PC-3 (cell line): ENCODE results near the gene GALK2. TPM values are rescaled to one million over a fixed set of nuclear protein-coding genes. Genes with fewer than 3 reads are reported as not detected.
A peak's percentile ranks its signal among the peaks of the same experiment; 100 is the strongest.

Source experiments
- ATAC-seq: fragments of 200-7000 bp; cut with Tn5 transposase; 2 replicates; pipeline ENCODE4 v1.9.1; 2020; ENCODE audit warnings: mild to moderate bottlenecking, moderate library complexity
- BruUV-seq: library from RNA; stranded (reverse); fragments of 400-500 nt; replicated peaks from 2 replicates; lab custom pipeline; 2021; lab: Mats Ljungman, UMichigan
- CTCF ChIA-PET: fragments of 300-600 bp; sonication (Branson Sonifier 250); formaldehyde crosslinking; loops from one replicate; lab custom pipeline; 2022; ENCODE audit warnings: antibody characterized with exemption; lab: Charles Lee
- POLR2A ChIA-PET: fragments of 300-600 bp; sonication (Branson Sonifier 250); formaldehyde crosslinking; loops from one replicate; lab custom pipeline; 2022; ENCODE audit warnings: antibody characterized with exemption; ENCODE audit not compliant: unreplicated experiment; lab: Charles Lee
- DNase-seq: peaks from one replicate; pipeline ENCODE4 v3.0.0-alpha.2; 2015
- H2AFZ ChIP-seq: fragments of 300-600 bp; sonication (generic); 2 replicates; pipeline ENCODE4 v1.6.0; 2016; ENCODE audit warnings: antibody characterized with exemption, low read length
- H3F3A ChIP-seq: fragments of 300-600 bp; sonication (generic); one replicate; pipeline ENCODE4 v1.6.0; 2017; ENCODE audit warnings: antibody characterized with exemption, low read length, control low read depth, mild to moderate bottlenecking; ENCODE audit not compliant: unreplicated experiment
- H3K27ac ChIP-seq: fragments of 300-600 bp; sonication (generic); 2 replicates; pipeline ENCODE4 v1.5.1; 2016; ENCODE audit warnings: mild to moderate bottlenecking, low read length
- H3K27me3 ChIP-seq: fragments of 300-600 bp; sonication (generic); 2 replicates; pipeline ENCODE4 v1.6.1; 2016; ENCODE audit warnings: low read length, mixed read lengths
- H3K36me3 ChIP-seq: fragments of 300-600 bp; sonication (generic); 2 replicates; pipeline ENCODE4 v1.6.1; 2016; ENCODE audit warnings: low read depth, mixed run types, low read length, mixed read lengths
- H3K4me1 ChIP-seq: fragments of 300-600 bp; sonication (generic); 2 replicates; pipeline ENCODE4 v1.5.1; 2016; ENCODE audit warnings: low read length; ENCODE audit not compliant: insufficient read depth
- H3K4me2 ChIP-seq: fragments of 300-600 bp; sonication (generic); 2 replicates; pipeline ENCODE4 v1.6.0; 2016; ENCODE audit warnings: low read length
- H3K4me3 ChIP-seq: fragments of 300-600 bp; sonication (generic); 2 replicates; pipeline ENCODE4 v1.5.1; 2016; ENCODE audit warnings: mild to moderate bottlenecking, low read length, mixed read lengths
- H3K79me2 ChIP-seq: fragments of 300-600 bp; sonication (generic); 2 replicates; pipeline ENCODE4 v1.6.1; 2017; ENCODE audit warnings: low read length, mixed read lengths
- H3K9ac ChIP-seq: fragments of 300-600 bp; sonication (generic); 2 replicates; pipeline ENCODE4 v1.6.0; 2016; ENCODE audit warnings: mild to moderate bottlenecking, low read length
- H3K9me2 ChIP-seq: fragments of 300-600 bp; sonication (generic); replicated peaks from 2 replicates; pipeline ENCODE4 v1.6.1; 2016; ENCODE audit warnings: mixed run types, low read length, mixed read lengths
- H3K9me3 ChIP-seq: fragments of 300-600 bp; sonication (generic); 2 replicates; pipeline ENCODE4 v1.6.1; 2016; ENCODE audit warnings: low read length, mixed read lengths
- H4K20me1 ChIP-seq: fragments of 300-600 bp; sonication (generic); 2 replicates; pipeline ENCODE4 v1.6.1; 2016; ENCODE audit warnings: low read length, mixed read lengths
- EZH2 ChIP-seq: fragments of 300-600 bp; sonication (generic); IDR thresholded peaks from one replicate; pipeline ENCODE4 v1.6.1; 2017; ENCODE audit warnings: antibody characterized with exemption, mild to moderate bottlenecking, low read length; ENCODE audit not compliant: unreplicated experiment
- EZH2phosphoT487 ChIP-seq: fragments of 300-600 bp; sonication (generic); IDR thresholded peaks from 2 replicates; pipeline ENCODE4 v1.6.1; 2018; ENCODE audit warnings: mild to moderate bottlenecking, antibody characterized with exemption, low read length, borderline replicate concordance
- intact Hi-C: fragments of 100-400 bp; cut with micrococcal nuclease; formaldehyde crosslinking; loops from 2 replicates; pipeline ENCODE4 v1.9.0; 2023
- total RNA-seq: library from RNA; depleted of rRNA; stranded (reverse); fragments of >200 nt; gene quantifications from 2 replicates; pipeline ENCODE4 v1.2.3, GENCODE V29; 2014
- TF ChIP-seq, protein P1 (sequence below): fragments of 300-600 bp; sonication (generic); conservative IDR thresholded peaks from 2 replicates; pipeline ENCODE4 v1.5.1; 2017; ENCODE audit warnings: antibody characterized with exemption, low read depth, mild to moderate bottlenecking, low read length

The GALK2 gene
- total RNA-seq, 1 experiment from 2014 or later = 27.2 TPM

DNA sequence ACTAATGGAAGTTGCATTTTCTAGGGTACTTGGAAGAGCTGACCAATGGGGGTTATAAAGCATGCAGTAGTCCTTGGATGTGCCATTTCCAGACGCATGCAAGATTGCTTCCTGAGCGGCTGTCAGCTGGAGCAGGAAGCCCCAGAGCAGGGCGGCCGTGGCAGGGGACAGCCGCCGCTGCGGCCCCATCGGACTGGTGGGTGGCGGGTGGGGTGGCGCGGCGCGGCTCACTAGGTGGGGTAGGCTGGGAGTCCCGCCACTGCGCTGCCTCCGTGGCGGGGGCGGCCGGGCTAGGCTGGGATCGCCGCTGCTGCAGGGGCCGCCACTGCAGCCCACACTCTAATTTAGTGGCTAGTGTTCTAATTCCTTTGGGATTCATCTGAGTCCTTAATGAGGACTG lies 196.4 kb downstream of the GALK2 start:
- H3K4me2 ChIP-seq = no peak overlapping the region
- H4K20me1 ChIP-seq = no peaks in the 10 kb centered on the region
- no peak overlapping the region for H2AFZ ChIP-seq
- H3K27ac ChIP-seq = no peak overlapping the region
- ChIA-PET POLR2A (no interaction called here), CTCF (no interaction called here)
- TF ChIP-seq EZH2 = no peak
- no peak for DNase-seq
- no peak overlapping the region for H3K4me3 ChIP-seq
- H3K36me3 ChIP-seq = no peaks in the 10 kb centered on the region
- no peaks in the 10 kb centered on the region for H3K27me3 ChIP-seq
- H3K9ac ChIP-seq = no peak overlapping the region
- BruUV-seq = no TSS peak
- H3K4me1 ChIP-seq = no peaks in the 10 kb centered on the region
- H3F3A ChIP-seq = no peaks in the 10 kb centered on the region
- H3K79me2 ChIP-seq = no peaks in the 10 kb centered on the region
- no peaks in the 10 kb centered on the region for H3K9me2 ChIP-seq
- ATAC-seq = no peak
- no peaks in the 10 kb centered on the region for H3K9me3 ChIP-seq
- intact Hi-C loops = no loop called here

DNA sequence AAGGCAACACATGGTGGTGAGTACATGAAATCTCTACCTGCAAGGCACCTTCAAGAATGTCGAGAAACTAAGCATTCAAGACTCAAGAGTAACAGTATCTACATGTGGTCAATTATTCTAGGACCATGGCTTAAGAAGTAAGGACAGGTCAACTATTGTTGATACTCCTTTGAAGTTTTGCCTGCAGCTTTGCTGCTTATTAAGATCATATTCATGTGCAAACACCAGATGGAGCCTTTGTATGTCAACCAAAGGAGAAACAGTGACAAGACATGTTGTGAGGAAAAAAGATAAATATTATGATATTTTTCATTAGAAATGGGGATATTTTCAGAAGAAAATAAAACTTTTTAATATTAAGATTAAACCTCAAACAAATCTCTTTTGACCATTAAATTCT lies 200.7 kb downstream of the GALK2 start:
- POLR2A ChIA-PET = no interaction called here
- H3K36me3 ChIP-seq = no peaks in the 10 kb centered on the region
- no peaks in the 10 kb centered on the region for H3F3A ChIP-seq
- no peaks in the 10 kb centered on the region for H3K4me1 ChIP-seq
- no peak overlapping the region for H3K27ac ChIP-seq
- no peaks in the 10 kb centered on the region for H3K9me2 ChIP-seq
- H3K9me3 ChIP-seq = no peaks in the 10 kb centered on the region
- TF ChIP-seq, protein P1, sequence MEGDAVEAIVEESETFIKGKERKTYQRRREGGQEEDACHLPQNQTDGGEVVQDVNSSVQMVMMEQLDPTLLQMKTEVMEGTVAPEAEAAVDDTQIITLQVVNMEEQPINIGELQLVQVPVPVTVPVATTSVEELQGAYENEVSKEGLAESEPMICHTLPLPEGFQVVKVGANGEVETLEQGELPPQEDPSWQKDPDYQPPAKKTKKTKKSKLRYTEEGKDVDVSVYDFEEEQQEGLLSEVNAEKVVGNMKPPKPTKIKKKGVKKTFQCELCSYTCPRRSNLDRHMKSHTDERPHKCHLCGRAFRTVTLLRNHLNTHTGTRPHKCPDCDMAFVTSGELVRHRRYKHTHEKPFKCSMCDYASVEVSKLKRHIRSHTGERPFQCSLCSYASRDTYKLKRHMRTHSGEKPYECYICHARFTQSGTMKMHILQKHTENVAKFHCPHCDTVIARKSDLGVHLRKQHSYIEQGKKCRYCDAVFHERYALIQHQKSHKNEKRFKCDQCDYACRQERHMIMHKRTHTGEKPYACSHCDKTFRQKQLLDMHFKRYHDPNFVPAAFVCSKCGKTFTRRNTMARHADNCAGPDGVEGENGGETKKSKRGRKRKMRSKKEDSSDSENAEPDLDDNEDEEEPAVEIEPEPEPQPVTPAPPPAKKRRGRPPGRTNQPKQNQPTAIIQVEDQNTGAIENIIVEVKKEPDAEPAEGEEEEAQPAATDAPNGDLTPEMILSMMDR = peak; percentile 58
- TF ChIP-seq EZH2 = no peak
- CTCF ChIA-PET = no interaction called here
- H3K4me3 ChIP-seq = no peak overlapping the region
- H3K79me2 ChIP-seq = no peaks in the 10 kb centered on the region
- H3K4me2 ChIP-seq = no peak overlapping the region
- H4K20me1 ChIP-seq = no peaks in the 10 kb centered on the region
- BruUV-seq = no TSS peak
- no peaks in the 10 kb centered on the region for H3K27me3 ChIP-seq
- no peak overlapping the region for H2AFZ ChIP-seq
- DNase-seq = peak; percentile 52
- peak; percentile 27; the same call in 1 of the 2 replicates for ATAC-seq
- intact Hi-C loops = loop anchor here (1.0 to 2.0 kb wide), 5 partner anchors 52 to 774 kb away; no protein-coding TSS in a partner anchor
- no peak overlapping the region for H3K9ac ChIP-seq

DNA sequence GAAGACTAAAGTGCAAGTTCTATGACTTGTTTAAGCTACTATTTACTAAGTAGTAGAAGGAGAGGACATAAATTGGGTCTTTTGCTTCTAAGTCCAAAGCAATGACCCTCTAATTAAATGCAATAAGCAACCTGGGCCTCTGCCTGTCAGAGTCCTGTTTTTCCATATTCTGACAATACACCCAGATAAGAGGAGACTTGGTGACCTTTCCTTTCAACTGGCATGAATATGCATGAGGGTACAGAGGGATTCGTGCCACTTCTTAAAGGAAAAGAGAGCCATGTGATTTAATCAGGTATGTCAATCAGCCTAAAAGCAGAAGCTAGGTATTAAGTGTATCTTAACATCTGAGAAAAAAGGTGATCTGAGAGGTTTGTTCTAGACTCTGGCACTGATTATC lies 202.3 kb downstream of the GALK2 start:
- H4K20me1 ChIP-seq = no peaks in the 10 kb centered on the region
- H3K4me2 ChIP-seq = no peak overlapping the region
- no peaks in the 10 kb centered on the region for H3K79me2 ChIP-seq
- H3K4me1 ChIP-seq = no peaks in the 10 kb centered on the region
- no peak overlapping the region for H3K27ac ChIP-seq
- no peak overlapping the region for H3K4me3 ChIP-seq
- no peaks in the 10 kb centered on the region for H3K9me3 ChIP-seq
- no peak overlapping the region for H2AFZ ChIP-seq
- ChIA-PET POLR2A (no interaction called here), CTCF (no interaction called here)
- BruUV-seq = no TSS peak
- no peaks in the 10 kb centered on the region for H3F3A ChIP-seq
- no peak overlapping the region for H3K9ac ChIP-seq
- ATAC-seq (no peak), DNase-seq (no peak)
- no peaks in the 10 kb centered on the region for H3K27me3 ChIP-seq
- intact Hi-C loops = no loop called here
- H3K36me3 ChIP-seq = no peaks in the 10 kb centered on the region
- TF ChIP-seq EZH2 (no peak), EZH2phosphoT487 (no peak)
- H3K9me2 ChIP-seq = no peaks in the 10 kb centered on the region

DNA sequence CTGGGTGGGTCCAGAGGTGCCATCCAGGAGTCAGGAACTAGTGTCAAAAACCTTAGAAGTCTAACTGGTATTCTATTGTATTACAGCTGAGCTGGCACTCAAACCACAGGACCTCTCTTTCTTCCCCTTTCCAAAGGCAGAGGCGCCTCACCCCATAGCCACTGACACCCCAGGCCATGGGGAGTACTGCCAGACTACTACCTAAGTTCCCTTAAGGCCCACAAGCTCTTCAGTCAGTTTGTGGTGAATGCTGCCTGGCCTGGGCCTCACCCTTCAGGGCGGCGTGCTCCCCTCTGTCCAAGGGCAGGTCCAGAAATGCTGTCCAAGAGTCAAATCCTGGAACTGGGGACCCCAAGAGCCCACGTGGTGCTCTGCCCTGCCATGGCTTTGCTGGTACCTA lies 209.9 kb downstream of the GALK2 start:
- intact Hi-C loops = loop anchor here (5.0 kb wide), 1 partner anchor 37 kb away; no protein-coding TSS in a partner anchor
- Histone ChIP-seq H3K4me2 (no peak overlapping the region), H3K27me3 (no peaks in the 10 kb centered on the region), H2AFZ (no peak overlapping the region), H3K4me1 (peaks cover 19% of the 10 kb centered on the region), H3K9ac (no peak overlapping the region), H4K20me1 (no peaks in the 10 kb centered on the region), H3K9me3 (no peaks in the 10 kb centered on the region), H3K4me3 (no peak overlapping the region), H3K79me2 (no peaks in the 10 kb centered on the region), H3F3A (no peaks in the 10 kb centered on the region), H3K9me2 (no peaks in the 10 kb centered on the region), H3K36me3 (no peaks in the 10 kb centered on the region), H3K27ac (no peak overlapping the region)
- no TSS peak for BruUV-seq
- no peak for TF ChIP-seq EZH2
- no peak for TF ChIP-seq EZH2phosphoT487
- TF ChIP-seq, protein P1 = no peak
- DNase-seq = no peak
- ChIA-PET POLR2A (no interaction called here), CTCF (no interaction called here)
- ATAC-seq = no peak
